Fibroblast of skin of left quadriceps (primary cell): ENCODE measurements around the gene NANOS1.

Experiments
- DNase-seq, 2 experiments: peaks; one replicate each; pipeline ENCODE4 v3.0.0-alpha.2; 2013; ENCODE audit warnings: low read depth in 2 of 2

NANOS1 gene

GRCh38 chr10:119060107-119060506 lies 30.6 kb downstream of the NANOS1 start:
- no peak for DNase-seq

DNA sequence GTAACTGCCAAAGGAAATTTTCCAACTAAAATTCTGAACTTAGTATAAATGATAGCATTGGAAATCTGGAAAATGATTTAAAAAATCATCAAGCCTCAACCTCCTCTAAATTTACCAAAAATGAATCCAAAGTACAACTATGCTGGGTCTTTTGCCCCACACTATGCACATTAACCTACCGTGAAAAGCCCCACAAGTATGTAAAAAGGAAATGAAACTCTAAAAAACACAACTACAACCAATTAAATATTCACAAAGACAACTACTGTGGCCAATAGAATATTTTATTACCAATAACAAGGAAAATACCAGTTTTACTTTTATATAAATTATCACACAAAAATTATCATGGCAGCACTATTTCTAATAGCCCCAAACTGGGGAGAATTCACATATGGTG lies 31.8 kb downstream of the NANOS1 start:
- no peak for DNase-seq

- DNase-seq, result no peak
These were observed 32.4 kb downstream of the NANOS1 start for GRCh38 chr10:119061926-119062325.

- DNase-seq, result no peak
These were observed 41.1 kb downstream of the NANOS1 start for GRCh38 chr10:119070395-119071165.

DNA sequence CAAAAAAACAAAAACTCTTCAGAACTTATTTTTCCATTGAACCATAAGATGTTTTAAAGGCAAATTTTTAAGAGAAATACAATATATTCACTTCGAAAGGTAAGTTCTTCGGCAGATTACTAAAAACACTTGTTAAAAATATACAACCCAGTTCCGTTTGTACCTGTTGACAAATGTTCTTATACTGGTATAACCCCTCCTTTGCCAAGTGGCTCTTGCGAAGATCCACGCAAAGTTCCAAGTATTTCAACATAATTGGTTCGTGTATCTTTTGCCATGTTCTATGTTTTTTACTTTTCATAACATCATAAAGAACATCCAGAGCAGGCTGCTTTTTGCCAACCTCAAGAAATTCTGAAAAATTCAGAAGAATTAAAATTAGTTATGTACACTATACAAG lies 44.1 kb downstream of the NANOS1 start:
- no peak for DNase-seq

- no peak for DNase-seq
These were observed 49.1 kb downstream of the NANOS1 start for GRCh38 chr10:119078422-119079179.

- DNase-seq, result peak; percentile 24 to 28
These were observed 50.3 kb downstream of the NANOS1 start for GRCh38 chr10:119079599-119080520.

- DNase-seq, result peak; percentile 80 to 81
These were observed 51.2 kb downstream of the NANOS1 start, which contains the start of gene EIF3A for GRCh38 chr10:119080521-119081259. EIF3A (minus strand) TSS chr10:119080817; CDS start chr10:119080676, 141 bp downstream.
